Sigmoid colon (tissue), 7 donors: Measurements from ENCODE around the gene CAMKK2. TPM values are rescaled to one million over a fixed set of nuclear protein-coding genes. Genes with fewer than 3 reads are reported as not detected.
"Not testable (repeated sequence)": the region's sequence is repeated elsewhere in the genome, so short reads cannot be mapped to it uniquely, and the experiment has no call there.

Source experiments
- DNase-seq: peaks from one replicate; pipeline ENCODE4 v3.0.0-alpha.2; 2019
- H3K27ac ChIP-seq, 4 donors: fragments of 200-600 bp; sonication (generic); one replicate each; pipeline ENCODE4 v1.5.1; 2016 to 2019; ENCODE audit warnings: mild to moderate bottlenecking in 1 of 4
- H3K27me3 ChIP-seq, 3 donors: fragments of 200-600 bp; sonication (generic); one replicate each; pipeline ENCODE4 v1.5.1; 2019; ENCODE audit warnings: mild to moderate bottlenecking in 1 of 3
- H3K36me3 ChIP-seq, 4 donors: fragments of 200-600 bp; sonication (generic); one replicate each; pipeline ENCODE4 v1.5.1; 2016 to 2019
- H3K4me1 ChIP-seq, 4 donors: fragments of 200-600 bp; sonication (generic); one replicate each; pipeline ENCODE4 v1.5.1; 2017 to 2019
- H3K4me3 ChIP-seq, 4 donors: fragments of 200-600 bp; sonication (generic); one replicate each; pipeline ENCODE4 v1.5.1; 2017 to 2019; ENCODE audit warnings: mild to moderate bottlenecking in 2 of 4, moderate library complexity in 1 of 4
- H3K9me3 ChIP-seq, 4 donors: fragments of 200-600 bp in 3 of 4; sonication (generic) in 3 of 4; one replicate each; pipeline versions ENCODE4 v1.5.1 to v1.6.1; 2013 to 2019
- CTCF ChIP-seq, 4 experiments: fragments of 450-650 bp in 3 of 4; fragments of 200-600 bp in 1 of 4; IDR thresholded peaks; one replicate each; pipeline ENCODE4 v1.5.1; 2016 to 2019; ENCODE audit warnings: antibody characterized with exemption in 4 of 4, mild to moderate bottlenecking in 3 of 4, moderate library complexity in 2 of 4
- EP300 ChIP-seq, 4 donors: sonication (generic); formaldehyde crosslinking; IDR thresholded peaks; one replicate each; pipeline ENCODE4 v1.6.1; 2017; ENCODE audit warnings: antibody characterized with exemption in 4 of 4
- POLR2A ChIP-seq, 2 donors: fragments of 450-650 bp; IDR thresholded peaks; one replicate each; pipeline ENCODE4 v1.6.1; 2016; ENCODE audit warnings: antibody characterized with exemption in 2 of 2, mild to moderate bottlenecking in 2 of 2, moderate library complexity in 2 of 2
- POLR2AphosphoS5 ChIP-seq, 4 donors: sonication (generic); formaldehyde crosslinking; IDR thresholded peaks; one replicate each; pipeline ENCODE4 v1.6.1; 2017; ENCODE audit warnings: antibody characterized with exemption in 4 of 4
- WGBS, 2 donors: extraction: QIAGEN DNeasy Blood & Tissue Kit; methylation state at CpG; one replicate each; pipeline ENCODE4 v1.1.7; 2013; 5-methylcytosine and 5-hydroxymethylcytosine counted together
- intact Hi-C: fragments of 100-400 bp; cut with DNase I; formaldehyde crosslinking; loops from one replicate; pipeline ENCODE4 v1.15.1; 2023
- polyA plus RNA-seq, 3 donors: library from polyadenylated mRNA; stranded (reverse); fragments of 200-250 nt; gene quantifications; one replicate each; pipeline ENCODE4 v1.2.3, GENCODE V29; 2013
- total RNA-seq, 4 donors: library from RNA; depleted of rRNA; stranded (reverse); fragments of >200 nt; gene quantifications; one replicate each; pipeline ENCODE4 v1.1.0, GENCODE V29; 2016
- donor health status: healthy with polysubstance abuse.
- donor health status: Bipolar disorder and iron deficiency.
- donor health status: healthy.

CAMKK2 gene
- total and polyA plus RNA-seq, 7 donors = 18.0 to 33.8 (median 25.0) TPM

DNA sequence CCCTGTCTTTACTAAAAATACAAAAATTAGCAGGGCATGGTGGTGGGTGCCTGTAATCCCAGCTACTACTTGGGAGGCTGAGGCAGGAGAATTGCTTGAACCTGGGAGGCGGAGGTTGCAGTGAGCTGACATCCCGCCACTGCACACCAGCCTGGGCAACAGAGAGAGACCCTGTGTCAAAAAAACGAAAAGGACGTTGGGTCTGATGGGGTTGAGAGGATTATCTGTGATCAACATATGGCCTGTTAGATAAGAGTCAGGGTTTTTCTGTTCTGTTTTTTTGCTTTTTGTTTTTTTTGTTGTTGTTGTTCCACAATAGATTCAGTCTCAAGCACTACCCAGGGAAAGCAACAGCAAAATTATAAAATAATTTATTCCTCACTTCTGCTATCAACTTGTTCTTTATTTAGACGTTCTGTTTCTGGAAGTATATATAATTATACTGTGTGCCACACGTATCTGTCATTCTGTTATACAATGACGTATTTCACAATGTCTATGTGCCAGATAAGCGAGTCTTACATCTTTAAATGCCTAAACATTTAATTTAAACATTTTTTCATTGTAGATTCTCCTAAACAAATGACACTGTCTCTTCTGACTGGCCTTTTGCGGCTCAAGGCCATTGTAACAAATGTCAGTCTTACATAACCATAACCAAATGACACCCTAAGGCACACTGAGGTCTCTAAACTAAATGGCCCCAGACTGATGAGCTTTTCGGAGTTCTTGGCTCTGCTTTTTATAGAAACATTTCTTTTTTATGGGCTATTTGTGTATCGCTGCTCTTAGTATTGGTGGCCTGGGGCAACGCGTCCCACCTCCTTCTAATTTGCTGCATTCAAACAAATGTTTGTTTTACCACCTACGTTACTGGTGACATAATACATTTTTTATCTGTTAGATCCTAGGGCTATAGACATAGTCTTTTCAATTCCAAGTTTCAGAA, 93.8 kb downstream of the CAMKK2 start:
- TF ChIP-seq POLR2AphosphoS5 (IDR thresholded peaks at IDR 0.05) (no peak), POLR2A (IDR thresholded peaks at IDR 0.05) (no peak), CTCF (IDR thresholded peaks at IDR 0.05) (no peak), EP300 (IDR thresholded peaks at IDR 0.05) (no peak)
- no peaks in the 10 kb centered on the region for H3K4me1 ChIP-seq
- H3K4me3 ChIP-seq = no peak overlapping the region
- H3K27ac ChIP-seq = no peak overlapping the region
- no peaks in the 10 kb centered on the region for H3K27me3 ChIP-seq
- H3K36me3 ChIP-seq = no peaks in the 10 kb centered on the region
- WGBS, 2 donors = 73 to 82% methylated on average over 14 of the region's 14 CpGs
- intact Hi-C loops = loop anchor here (10.0 kb wide), 1 partner anchor 92 kb away; the partner anchor contains the start of gene CAMKK2
- H3K9me3 ChIP-seq = no peaks in the 10 kb centered on the region
- DNase-seq = no peak

DNA sequence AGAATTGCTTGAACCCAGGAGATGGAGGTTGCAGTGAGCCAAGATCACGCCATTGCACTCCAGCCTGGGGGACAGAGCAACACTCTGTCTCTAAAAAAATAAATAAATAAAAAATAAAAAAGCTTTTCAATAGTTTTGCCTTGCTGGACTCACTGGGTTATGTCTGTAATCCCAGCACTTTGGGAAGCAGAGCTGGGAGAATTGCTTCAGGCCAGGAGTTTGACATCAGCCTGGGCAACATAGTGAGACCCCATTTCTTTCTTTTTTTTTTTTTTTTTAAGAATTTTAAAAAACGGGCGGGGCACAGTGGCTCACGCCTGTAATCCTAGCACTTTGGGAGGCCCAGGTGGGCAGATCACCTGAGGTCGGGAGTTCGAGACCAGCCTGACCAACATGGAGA, 95.4 kb downstream of the CAMKK2 start:
- H3K36me3 ChIP-seq, H3K27me3 ChIP-seq, DNase-seq, H3K9me3 ChIP-seq, H3K4me1 ChIP-seq, H3K4me3 ChIP-seq, H3K27ac ChIP-seq: not testable (repeated sequence)
- intact Hi-C loops = loop anchor here (10.0 kb wide), 1 partner anchor 94 kb away; the partner anchor contains the start of gene CAMKK2
- WGBS, 2 donors = 90 to 94% methylated on average over 6 of the region's 6 CpGs

- intact Hi-C loops = loop anchor here (5.0 kb wide), 1 partner anchor 62 kb away; no protein-coding TSS in a partner anchor
- H3K9me3 ChIP-seq = no peaks in the 10 kb centered on the region
- no peak for TF ChIP-seq POLR2A (IDR thresholded peaks at IDR 0.05)
- no peak for TF ChIP-seq EP300 (IDR thresholded peaks at IDR 0.05)
- no peak for DNase-seq
- H3K36me3 ChIP-seq = no peaks in the 10 kb centered on the region
- H3K27ac ChIP-seq = no peak overlapping the region
- no peaks in the 10 kb centered on the region for H3K27me3 ChIP-seq
- no peaks in the 10 kb centered on the region for H3K4me1 ChIP-seq
- 69 to 88% methylated on average over 7 of the region's 7 CpGs for WGBS, 2 donors
- H3K4me3 ChIP-seq = no peak overlapping the region
Measured at GRCh38 chr12:121198949-121199348, 97.6 kb downstream of the CAMKK2 start.

DNA sequence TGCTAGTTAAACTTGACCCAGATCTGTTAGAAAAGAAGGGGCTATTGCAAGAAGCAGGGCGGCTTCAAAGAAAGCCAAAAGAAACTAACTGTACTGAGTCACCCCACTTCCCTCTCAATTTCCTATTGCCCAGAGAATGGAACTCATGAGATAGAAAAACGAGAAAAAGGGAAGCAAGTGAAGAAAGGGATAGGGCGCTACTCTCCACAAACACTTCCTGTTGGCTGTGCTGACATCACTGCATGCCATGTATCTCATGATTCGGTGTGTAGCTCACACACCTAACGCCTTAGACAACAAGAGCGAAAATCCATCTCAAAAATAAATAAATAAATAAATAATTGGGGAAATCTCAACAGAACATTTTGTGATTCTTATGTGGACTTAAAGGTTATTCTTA, 99.6 kb downstream of the CAMKK2 start:
- Histone ChIP-seq H3K4me1 (no peaks in the 10 kb centered on the region), H3K27ac (no peak overlapping the region), H3K9me3 (no peaks in the 10 kb centered on the region), H3K4me3 (no peak overlapping the region), H3K27me3 (no peaks in the 10 kb centered on the region), H3K36me3 (no peaks in the 10 kb centered on the region)
- intact Hi-C loops = loop anchor here (5.0 kb wide), 1 partner anchor 60 kb away; no protein-coding TSS in a partner anchor
- TF ChIP-seq POLR2AphosphoS5 (IDR thresholded peaks at IDR 0.05) (peak in 1 of 4 donors; percentile 17), EP300 (IDR thresholded peaks at IDR 0.05) (peak in 1 of 4 donors; percentile 12), POLR2A (IDR thresholded peaks at IDR 0.05) (no peak)
- no peak for DNase-seq
- WGBS, 2 donors = 47 to 68% methylated on average over 6 of the region's 6 CpGs

DNA sequence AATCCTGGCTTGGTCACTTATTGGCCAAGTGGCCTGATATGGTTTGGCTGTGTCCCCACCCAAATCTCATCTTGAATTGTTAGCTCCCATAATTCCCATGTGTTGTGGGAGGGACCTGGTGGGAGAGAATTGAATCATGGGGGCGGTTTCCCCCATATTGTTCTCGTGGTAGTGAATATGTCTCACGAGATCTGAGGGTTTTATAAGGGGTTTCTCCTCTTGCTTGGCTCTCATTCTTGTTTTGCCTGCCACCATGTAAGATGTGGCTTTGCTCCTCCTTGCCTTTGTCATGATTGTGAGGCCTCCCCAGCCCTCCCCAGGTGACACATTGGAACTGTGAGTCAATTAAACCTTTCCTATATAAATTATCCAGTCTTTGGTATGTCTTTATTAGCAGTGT, 105.4 kb downstream of the CAMKK2 start:
- H3K27ac ChIP-seq = peak overlapping the region in 2 of 4 donors; percentile 39 to 42
- H3K27me3 ChIP-seq = no peaks in the 10 kb centered on the region
- H3K4me1 ChIP-seq = no peaks in the 10 kb centered on the region
- 76 to 90% methylated on average over 3 of the region's 3 CpGs for WGBS, 2 donors
- no peak overlapping the region for H3K4me3 ChIP-seq
- TF ChIP-seq POLR2AphosphoS5 (IDR thresholded peaks at IDR 0.05) = no peak
- no peak for TF ChIP-seq CTCF (IDR thresholded peaks at IDR 0.05)
- TF ChIP-seq POLR2A (IDR thresholded peaks at IDR 0.05) = no peak
- TF ChIP-seq EP300 (IDR thresholded peaks at IDR 0.05) = no peak
- no peaks in the 10 kb centered on the region for H3K36me3 ChIP-seq
- DNase-seq = no peak
- H3K9me3 ChIP-seq = no peaks in the 10 kb centered on the region
- intact Hi-C loops = no loop called here

GRCh38 chr12:121190523-121191031, 105.9 kb downstream of the CAMKK2 start:
- no peak for TF ChIP-seq CTCF (IDR thresholded peaks at IDR 0.05)
- TF ChIP-seq POLR2AphosphoS5 (IDR thresholded peaks at IDR 0.05) = peak in 1 of 4 donors; percentile 30
- H3K4me1 ChIP-seq = no peaks in the 10 kb centered on the region
- DNase-seq = no peak
- H3K27me3 ChIP-seq = no peaks in the 10 kb centered on the region
- no peak overlapping the region for H3K4me3 ChIP-seq
- H3K9me3 ChIP-seq = no peaks in the 10 kb centered on the region
- intact Hi-C loops = no loop called here
- 56 to 66% methylated on average over 2 of the region's 2 CpGs for WGBS, 2 donors
- no peaks in the 10 kb centered on the region for H3K36me3 ChIP-seq
- H3K27ac ChIP-seq = peak overlapping the region in 2 of 4 donors; percentile 39 to 42
